Renal pelvis (tissue), 4 donors: ENCODE data around the gene TUB. TPM values are rescaled to one million over a fixed set of nuclear protein-coding genes. Genes with fewer than 3 reads are reported as not detected.

ENCODE experiments used
- DNase-seq: peaks from one replicate; pipeline ENCODE4 v3.0.0-alpha.2; 2013
- polyA plus RNA-seq, 3 donors: library from polyadenylated mRNA; unstranded; fragments of 120-200 nt; gene quantifications; one replicate each; pipeline ENCODE4 v1.2.1, GENCODE V29; 2013; ENCODE audit not compliant: insufficient read length in 3 of 3

Gene TUB
- polyA plus RNA-seq, 3 donors = 24.7 to 26.2 (median 25.4) TPM

DNA sequence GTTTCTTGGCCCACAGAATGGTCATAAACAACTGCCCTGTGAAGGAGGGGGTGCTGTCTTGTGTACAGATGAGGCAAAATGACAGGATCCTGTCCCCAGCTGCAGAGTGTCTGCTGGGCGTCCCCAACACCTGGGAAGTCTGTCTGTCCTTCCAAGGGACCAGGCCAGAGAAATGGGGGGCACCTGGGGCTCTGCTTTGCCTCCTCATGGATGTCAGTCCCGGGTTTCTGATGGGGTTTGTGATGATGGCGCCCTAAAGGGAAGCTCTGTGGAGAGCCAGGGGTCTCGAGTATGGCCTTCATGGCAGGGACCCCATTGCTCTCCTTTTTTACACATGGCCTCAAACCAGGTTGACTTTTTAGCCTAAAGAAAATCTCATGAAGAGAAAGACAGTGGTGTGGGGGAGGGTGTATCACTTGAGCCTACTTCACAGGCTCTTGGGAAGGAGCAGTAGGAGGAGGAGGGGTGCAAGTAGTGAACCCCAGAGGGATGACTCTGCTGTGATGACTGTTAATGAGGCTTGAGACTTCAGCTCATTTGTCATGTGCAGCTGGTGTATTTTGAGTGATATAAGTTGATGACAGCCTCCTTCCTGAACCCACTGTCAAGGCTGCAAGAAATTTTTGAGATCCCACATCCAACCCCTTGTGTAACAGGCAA lies 40.6 kb upstream of the TUB start:
- DNase-seq = no peak

DNA sequence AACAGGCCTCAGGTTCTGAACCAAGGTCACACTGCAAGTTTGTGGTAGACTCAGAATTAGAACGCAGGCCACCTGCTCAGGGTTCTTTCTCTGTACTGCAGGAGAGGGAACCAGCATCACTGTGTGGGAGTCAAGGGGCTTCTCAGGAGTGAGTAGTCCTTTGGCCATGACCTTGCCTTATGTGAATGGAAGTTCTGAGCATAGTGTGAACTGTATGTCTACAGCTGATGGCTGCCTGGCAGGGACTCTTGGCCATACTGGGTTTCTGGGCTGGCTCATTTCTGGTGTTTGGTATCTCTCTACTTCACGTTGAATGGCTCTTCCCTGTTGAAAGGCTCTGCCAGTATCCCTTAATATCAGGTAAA lies 40.1 kb upstream of the TUB start:
- DNase-seq = no peak

DNA sequence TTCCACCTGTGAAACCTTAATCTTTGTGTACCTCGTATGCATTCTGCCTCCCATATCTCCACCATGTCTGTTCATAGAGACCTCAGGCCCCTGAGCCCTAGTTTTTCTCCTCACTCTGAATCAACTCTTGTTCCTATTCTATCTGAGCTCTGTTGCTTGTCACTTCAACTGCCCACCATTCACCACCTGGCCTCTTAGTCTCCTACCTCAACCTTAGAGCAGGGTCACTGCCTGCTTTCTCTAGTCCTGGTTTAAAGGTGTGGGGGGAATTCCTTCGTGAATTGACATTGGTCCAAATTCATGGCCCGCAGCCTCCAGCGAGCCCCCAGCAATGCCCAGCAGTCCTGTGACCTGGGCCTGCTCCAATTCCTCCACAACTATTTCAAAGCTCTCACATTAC lies 39.4 kb upstream of the TUB start:
- no peak for DNase-seq

DNA sequence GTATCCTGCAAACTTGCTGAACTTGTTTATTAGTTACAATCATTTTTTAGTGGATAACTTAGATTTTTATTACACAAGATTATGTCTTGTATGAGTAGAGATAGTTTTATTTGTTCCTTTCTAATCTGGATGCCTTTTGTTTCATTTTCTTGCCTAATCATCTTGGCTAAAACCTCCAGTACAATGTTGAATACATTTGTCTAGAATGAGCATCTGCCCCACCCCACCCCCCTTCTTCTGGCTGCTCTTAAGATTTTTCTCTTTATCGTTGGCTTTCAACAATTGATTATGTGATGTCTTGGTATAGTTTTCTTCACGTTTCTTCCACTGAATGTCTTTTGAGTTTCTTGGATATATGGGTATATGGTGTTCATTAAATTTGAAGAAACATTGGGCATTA lies 37.3 kb upstream of the TUB start:
- no peak for DNase-seq

DNA sequence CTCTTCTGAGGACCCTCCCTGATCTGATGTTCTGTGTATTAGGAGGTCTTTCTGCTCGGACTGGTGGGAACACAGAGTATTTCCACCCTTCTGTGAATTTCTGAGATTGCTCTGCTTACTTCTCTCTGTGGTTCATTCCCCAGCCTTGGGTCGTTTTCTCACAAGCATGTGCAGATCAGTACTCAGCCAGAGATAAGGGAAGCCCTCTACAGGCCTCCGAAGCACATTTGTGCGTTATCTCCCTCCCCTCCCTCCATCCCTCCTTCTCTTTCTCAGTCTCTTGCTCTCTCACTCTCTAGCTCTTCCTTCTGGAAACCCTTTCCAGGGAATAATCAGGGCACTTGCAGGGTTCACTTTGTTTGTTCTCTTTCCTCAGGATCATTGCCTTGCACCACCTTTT lies 35.2 kb upstream of the TUB start:
- no peak for DNase-seq

GRCh38 chr11:8047382-8047781 lies 33.6 kb upstream of the TUB start:
- DNase-seq = no peak

DNA sequence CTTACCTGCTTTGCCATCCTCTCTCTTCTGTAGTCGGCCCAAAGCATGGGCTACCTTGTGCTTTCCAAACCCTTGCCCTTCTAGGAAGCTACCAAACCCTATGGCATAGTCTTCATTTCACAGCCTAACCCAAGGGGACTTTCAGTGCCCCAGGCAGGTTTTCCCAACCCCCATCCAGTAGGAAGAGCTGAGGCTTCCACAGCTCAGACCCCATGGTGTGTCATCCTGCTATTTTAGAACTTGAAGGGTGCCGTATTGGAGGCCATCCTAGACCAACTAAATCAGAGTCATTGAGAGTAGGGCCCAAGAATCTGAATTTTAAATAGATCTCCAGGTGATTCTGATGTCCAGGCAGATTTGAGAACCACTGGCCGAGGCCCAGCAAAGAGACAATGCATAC lies 31.9 kb upstream of the TUB start:
- DNase-seq = no peak

DNA sequence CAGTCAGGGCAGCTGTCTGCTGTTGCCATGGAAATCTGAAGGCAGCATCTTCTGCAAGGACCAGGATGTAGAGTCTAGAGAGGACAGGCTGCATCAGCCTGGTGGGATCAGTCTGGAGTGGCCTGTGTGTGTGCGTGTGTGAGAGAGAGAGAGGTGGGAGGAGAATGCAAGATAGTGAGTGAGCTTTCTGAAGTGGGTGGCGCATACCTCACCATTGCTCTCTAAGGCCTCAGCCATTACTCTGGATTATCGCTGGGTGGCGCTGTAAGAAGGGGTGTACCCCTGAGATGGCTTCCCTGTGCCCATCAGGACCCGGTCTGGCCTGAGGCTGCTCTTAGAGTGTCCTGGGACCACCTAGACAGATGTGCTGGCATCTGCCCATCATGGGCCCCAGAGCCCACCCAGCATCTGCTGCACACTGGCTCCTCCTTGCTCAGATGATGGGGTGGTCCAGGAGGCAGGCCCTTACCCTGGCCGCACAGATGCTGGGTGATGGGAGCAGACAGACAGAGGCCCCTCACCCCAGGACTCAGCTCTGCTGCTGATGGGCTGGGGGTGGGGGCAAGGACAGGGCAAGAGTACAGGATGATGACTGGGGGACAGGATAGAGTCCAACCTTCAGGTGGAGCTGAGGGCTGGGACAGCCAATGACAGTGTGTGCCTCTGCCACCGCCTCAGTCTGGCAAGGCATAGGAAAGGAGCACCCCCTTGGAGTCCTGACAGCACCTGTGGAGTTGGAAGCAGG lies 25.7 kb upstream of the TUB start:
- no peak for DNase-seq

- no peak for DNase-seq
Measured at GRCh38 chr11:8055836-8056526, 25.0 kb upstream of the TUB start.

DNA sequence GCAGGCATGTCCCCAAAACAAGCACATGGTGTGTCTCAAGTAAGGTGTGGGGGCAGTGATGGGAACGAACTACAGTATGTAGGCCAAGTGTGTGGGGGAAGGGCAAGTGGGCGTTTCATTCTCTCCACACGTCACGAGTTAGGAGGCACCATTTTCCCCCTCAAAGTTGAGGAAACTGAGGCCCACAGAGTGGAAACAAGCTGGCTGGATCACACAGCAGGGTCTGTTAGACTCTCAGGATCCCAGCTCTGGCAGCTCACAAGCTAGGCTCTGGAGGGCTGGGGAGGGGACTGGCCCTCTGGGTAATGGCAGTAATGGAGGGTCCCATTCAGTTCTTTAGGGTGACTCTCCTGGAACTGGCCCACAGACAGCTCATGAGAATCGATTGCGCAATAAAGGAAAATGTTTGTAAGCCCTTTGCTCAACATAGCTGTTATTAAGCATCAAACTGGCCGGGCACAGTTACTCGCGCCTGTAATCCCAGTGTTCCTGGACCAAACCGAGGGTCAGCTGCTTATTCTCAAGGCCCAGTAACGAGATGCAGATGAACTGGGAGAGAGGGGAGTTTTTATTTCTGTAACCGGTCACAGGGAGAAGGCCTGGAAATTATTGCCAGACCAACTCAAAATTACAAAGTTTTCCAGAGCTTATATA lies 24.1 kb upstream of the TUB start:
- DNase-seq = no peak

- DNase-seq = no peak
Measured at GRCh38 chr11:8058216-8058615, 22.8 kb upstream of the TUB start.

- no peak for DNase-seq
Measured at GRCh38 chr11:8059030-8059429, 22.0 kb upstream of the TUB start.

DNA sequence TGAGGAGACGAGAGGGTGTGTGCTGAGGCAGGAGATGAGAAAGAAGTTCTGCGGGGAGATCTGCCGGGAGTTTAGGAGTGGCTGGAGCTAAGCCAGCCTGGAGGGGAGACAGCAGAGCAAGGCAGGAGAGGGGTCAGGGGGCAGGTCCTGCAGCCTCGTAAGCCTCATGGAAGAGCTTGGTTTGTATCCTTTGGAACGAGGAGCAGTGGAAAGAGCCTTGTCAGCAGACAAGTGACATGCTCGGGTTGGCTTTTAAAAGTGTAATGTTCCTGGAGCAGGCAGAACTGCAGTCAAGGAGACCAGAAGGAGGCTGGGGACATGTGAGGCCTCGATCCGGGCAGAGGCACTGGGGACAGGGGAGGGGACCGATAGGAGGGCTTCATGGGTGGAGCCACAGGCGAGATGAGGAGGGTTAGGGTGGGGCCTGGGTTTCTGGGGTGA lies 21.4 kb upstream of the TUB start:
- DNase-seq = peak; percentile 20

GRCh38 chr11:8060146-8060719 lies 20.8 kb upstream of the TUB start:
- DNase-seq = no peak

- DNase-seq = no peak
Measured at GRCh38 chr11:8060801-8061554, 20.0 kb upstream of the TUB start.

DNA sequence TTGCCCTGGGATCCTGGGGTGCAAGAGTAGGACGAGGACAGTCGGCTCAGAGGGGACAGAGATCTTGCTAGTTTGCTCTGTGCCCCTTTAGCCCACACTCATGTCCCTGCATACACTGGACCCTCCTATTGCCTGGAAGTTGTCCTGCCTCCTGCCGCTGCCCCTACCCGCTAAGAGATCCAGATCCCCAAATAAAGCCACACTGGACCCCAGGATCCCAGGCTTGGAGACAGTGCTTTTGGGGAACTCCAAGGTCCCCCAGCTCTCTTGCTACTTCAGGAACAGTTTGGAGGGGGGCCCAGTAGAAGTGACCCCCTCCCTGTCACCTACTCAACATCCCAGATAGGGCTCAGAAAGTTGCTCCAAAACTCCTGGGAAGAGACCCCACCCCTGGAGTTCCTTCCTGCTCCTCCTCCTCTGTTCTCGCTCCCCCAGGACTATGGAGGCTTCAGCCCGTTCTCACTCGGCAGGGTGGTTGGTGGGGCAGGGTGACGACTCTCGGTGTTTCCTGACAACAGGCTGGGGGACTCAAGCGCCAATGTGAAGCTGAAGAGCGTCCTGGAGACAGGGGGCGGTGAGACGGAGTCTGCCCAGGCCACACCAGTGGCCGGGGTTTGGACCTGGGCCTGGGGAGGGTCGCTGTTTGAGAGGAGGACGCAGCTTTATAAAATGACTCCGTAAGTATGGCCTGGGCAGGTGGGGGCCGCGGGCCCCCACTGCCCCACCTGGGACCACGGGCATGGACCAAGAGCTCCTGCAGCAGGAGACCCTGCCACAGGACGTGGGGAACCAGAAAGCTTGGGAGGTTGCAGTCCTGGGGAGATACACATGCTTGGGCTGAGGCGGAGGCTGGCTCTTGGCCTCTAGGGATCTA lies 19.2 kb upstream of the TUB start:
- DNase-seq = no peak

- DNase-seq = no peak
Measured at GRCh38 chr11:8062781-8063257, 18.2 kb upstream of the TUB start.

- no peak for DNase-seq
Measured at GRCh38 chr11:8063324-8063723, 17.7 kb upstream of the TUB start.

- no peak for DNase-seq
Measured at GRCh38 chr11:8065031-8065430, 16.0 kb upstream of the TUB start.
